Measurements from ENCODE around the gene IL19. TPM values are rescaled to one million over a fixed set of nuclear protein-coding genes. Genes with fewer than 3 reads are reported as not detected.

IL19 gene
- total RNA-seq, 1 donor = not detected

DNA sequence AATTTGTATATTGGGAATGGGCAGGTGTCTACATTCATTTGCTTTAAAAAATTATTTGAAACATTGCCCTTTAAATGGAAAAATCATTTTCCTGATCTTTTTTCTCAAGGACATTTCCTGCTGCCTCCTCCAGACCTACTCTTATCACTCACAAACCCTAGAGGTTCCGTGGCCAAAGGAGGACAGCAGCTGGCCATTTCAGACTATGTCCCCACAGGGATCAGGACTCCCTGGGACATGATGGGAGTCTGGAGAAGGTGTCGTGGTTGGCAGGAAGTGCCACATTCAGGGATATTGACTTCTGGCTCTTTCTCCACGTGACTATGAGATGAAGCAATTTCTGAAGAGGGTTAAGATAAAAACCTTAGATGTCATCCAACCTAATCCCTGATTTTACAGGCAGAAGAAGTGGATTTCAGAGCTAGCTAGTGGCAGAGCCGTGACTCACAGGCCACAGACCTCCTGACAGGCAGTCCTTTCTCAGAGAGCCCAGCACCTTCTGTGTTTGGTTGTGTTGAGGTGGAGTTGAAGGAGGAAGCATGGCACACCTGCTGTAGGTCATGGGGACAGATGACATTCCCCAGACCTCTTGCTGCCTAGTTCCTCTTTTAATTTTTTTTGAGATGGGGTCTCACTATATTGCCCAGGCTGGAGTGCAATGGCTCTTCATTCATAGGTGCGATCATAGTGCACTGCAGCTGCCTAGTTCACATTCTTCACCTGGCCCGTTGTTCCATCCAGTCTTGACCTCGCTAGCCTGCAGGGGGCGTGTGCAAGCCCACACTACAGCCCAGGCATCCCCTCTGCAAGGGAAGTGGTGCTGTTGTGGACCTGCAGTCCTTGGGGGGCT is 27.2 kb downstream of the IL19 start:
- DNase-seq (ENCODE audit: low read depth in 2 of 3, low spot score in 2 of 3) = peak in 2 of 3 donors; percentile 46 to 59

DNA sequence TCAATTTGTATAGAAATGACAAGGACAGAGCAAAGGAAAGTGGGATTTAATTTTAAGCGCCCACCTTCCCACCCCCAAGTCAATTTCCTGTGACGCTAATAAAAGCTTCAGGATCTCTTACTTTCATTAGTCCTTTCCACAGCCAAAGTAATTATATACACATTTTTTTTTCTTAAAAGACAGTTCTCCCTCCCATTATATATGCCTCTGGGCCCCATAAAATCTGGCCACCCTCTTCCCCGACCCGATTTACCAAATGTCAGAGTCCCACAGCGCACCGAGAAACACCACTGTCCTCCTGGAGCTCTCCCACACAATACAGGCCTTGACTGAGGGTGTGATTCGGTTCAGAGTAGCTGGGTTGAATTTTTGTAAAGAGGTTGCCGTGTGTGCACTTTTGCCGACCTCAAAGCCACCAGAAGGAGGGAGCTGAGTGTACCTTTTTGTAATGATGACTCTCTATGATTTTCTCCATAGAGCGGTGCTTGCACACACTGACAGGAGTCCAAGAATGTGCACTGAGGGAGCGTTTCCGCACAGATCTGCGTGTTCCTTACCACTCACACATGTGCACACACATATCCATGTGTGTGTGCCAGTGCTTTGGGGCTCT is 27.9 kb downstream of the IL19 start:
- DNase-seq (ENCODE audit: low read depth in 2 of 3, low spot score in 2 of 3) = no peak

DNA sequence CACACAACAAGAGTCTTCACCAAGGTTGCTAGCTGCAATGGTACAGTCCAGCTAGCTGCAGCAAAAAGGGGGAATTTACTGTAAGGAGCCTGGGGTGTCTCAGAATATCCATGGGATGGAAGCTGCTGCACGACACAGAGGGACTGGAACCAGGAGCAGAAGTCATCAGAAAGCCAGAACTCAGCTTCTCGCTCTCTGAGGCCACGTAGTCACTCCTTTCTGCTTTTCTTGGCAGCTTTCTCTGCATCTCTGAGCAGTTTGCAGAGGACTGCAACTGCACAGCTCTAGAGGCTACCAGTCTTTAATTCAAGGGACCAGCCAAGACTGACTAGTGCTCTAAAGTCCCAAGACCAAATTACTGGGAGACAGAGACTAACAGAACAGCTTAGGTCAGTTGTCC is 28.7 kb downstream of the IL19 start:
- no peak for DNase-seq (ENCODE audit: low read depth in 2 of 3, low spot score in 2 of 3)

DNA sequence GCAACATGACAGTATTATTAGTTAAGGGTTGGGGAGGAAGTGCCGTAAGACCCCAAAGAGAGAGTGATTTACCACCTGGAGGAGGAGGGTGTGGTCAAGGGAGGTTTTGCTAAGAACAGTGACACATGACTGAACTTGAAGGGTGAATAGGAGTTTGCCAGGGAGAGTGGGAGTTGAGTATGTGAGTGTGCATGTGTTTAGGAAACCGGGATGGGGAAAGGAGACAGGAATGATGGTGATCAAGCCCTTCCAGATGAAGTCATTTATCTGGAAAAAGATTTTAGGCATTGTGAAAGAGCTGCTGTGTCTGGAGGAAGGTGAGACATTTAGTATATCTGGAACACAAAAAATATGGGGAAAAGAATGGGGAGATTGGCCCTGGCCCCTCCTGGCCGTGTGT is 29.8 kb downstream of the IL19 start:
- DNase-seq (ENCODE audit: low read depth in 2 of 3, low spot score in 2 of 3) = no peak

DNA sequence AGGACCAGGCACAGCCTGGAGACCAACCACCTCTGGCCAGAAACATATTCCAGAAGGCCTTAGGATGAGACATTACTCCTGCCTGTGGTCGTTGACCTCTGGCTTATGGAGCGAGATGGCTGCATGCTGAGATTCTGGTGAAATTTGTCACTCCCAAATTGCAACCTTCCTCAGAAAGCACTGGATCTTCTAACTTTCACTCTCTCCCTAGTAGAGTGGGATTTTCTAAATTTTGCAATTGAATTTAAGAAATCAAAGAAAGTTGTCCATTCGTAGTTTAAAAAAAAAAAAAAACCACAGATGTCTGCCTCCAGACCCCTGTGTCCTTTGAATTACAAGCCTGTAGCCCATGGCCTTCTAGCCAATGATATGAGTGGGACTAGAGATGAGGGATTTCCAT is 30.3 kb downstream of the IL19 start:
- DNase-seq (ENCODE audit: low read depth in 2 of 3, low spot score in 2 of 3) = no peak

DNA sequence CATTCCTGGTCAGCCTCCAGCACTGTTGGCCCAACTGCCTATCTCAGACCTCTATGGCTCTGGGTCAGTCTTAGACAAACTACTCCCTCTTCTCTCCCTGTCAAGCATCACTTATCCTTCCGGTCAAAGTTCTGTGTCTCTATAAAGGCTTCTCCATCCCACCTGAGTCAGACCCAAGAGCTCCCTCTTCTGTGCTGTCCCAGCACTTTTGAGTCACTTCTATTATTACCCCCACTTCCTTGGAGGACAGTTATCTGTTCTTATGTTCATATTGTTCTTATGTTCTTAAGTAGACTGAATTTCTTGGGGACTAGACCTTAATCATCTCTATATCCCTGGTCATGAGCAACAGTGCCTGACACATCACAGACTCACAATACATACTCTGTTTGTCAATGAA is 30.9 kb downstream of the IL19 start:
- peak in 1 of 3 donors; percentile 27 for DNase-seq (ENCODE audit: low read depth in 2 of 3, low spot score in 2 of 3)

DNA sequence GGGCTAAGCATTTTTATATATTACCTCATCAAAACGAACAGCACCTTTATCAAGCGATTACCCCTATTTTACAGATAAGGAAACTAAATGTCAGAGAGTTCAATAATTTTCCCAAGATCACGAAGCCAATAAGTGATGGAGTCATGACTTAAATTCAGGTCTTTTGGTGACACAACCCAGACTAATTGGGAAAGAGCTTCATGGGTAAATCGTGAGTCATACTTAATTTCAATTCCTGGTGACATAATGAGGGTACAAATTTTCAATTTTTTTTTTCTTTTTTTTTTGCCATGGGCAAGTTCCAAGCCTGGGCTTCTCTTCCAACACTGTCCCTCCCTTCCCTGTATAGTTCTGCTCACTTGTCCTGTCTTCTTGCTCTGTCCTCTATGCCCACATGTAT is 31.8 kb downstream of the IL19 start:
- no peak for DNase-seq (ENCODE audit: low read depth in 2 of 3, low spot score in 2 of 3)

DNA sequence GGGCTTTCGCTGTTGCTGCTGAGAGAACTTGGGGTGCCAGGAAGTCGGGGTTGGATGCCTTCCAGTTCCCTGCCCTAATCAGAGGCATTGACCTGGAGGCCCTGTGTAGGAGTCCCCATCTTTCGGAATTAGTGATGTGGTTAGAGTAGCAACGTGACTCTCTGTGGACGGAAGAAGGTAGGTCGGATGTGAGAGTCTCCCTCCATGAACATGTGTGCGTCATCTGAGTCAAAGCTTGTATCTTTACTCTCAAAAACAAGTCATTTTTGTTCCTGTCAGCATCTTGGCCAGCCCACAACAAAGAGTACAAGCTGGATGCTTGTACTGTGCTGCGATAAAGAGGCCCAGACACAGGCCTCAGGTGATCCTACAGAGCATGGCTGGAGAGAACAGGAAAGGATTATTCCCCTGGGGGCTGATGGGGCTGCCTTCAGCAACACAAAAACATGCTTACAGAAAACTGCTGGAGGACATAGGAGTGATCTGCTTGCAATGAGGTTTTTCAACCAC is 32.7 kb downstream of the IL19 start:
- peak in 1 of 3 donors; percentile 75 for DNase-seq (ENCODE audit: low read depth in 2 of 3, low spot score in 2 of 3)

DNA sequence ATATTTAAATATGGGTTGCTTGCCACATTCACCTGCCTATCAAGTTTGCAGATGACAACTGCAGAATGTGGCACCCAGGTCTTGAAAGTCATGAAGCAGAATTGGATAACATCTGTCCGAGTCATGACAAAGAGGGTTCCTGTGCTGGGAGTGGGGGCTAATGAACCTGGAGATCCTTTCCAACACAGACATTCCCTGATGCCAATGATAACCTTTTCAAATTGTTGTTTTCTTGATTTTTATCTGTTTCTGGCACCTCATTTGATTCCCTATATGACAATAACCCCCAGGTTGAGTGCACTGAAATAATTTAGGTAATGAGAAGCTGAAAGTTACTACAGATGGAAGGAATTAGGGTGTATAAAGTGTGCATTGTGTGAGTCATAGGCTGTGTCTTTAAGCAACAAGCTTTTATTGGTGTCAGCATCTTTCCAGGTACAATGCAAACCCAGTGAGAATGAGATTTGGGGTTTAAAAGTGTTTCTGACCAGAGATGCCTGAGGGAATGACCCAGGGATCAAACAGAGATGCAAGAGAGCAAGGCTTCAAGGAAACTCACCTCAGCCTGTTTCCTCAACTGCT is 33.7 kb downstream of the IL19 start:
- DNase-seq (ENCODE audit: low read depth in 2 of 3, low spot score in 2 of 3) = no peak

DNA sequence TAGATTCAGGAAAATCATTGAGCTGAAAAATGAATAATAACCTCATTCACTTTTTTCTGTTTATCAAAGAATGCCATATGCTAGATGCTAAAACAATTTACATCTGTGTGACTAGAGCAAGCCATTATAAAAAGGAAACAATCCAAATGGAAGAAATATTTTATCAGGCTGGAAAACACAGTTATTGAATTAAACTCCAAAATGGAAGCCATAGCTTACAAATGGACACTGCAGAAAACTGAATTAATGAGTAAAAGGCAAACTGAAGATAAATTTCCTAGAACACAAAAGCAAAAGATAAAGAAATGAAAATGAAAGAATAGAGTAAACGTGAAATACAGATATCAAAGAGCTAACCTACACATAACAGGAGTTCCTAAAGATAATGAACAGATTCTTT is 34.8 kb downstream of the IL19 start:
- no peak for DNase-seq (ENCODE audit: low read depth in 2 of 3, low spot score in 2 of 3)

DNA sequence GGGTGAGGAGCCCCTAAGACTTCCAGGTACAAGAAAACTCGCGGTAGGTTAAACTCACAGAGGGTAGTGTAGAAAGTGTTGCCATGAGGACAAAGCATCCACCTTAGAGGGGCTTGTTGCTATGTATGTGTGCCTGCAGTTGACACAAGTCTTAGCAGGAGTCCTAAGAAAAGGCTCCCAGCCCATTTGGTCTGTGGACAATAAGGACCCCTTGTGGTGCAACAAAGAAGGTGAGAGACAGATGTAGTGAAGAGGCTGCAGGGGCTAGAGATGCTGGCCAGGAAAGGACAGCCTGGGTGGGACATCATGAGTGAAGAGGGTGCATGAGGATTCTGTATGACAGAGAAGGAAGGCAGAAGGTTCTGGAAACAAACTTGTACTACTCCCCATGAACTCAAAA is 38.0 kb downstream of the IL19 start:
- peak in 2 of 3 donors; percentile 65 to 83 for DNase-seq (ENCODE audit: low read depth in 2 of 3, low spot score in 2 of 3)

DNA sequence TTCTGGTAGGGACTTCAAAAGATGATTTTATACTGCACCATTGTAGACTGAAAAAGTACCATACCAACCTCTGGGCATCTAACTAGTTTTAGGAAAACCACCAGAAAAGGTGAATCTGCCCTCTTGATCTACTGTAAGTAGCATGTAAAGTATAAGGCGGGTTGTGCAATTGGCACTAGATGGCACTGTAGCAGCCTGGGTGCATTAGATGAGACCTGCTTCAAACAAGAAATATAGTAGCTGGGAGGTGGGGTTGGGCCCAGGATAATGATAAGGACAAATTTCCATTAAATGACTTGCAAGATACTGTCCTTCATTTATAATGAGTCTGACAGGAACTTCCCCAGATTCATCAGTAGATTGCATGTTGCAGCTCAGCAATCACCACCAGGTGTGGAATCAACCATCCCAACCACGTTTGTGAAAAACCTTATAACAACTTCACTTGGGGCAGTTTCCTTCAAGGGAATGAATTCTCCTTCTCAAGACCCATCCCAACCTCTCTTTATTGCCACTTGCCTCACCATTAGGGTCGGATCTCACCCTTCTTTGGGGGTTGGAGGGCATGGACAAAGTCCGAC is 39.0 kb downstream of the IL19 start:
- peak in 1 of 3 donors; percentile 64 for DNase-seq (ENCODE audit: low read depth in 2 of 3, low spot score in 2 of 3)

DNA sequence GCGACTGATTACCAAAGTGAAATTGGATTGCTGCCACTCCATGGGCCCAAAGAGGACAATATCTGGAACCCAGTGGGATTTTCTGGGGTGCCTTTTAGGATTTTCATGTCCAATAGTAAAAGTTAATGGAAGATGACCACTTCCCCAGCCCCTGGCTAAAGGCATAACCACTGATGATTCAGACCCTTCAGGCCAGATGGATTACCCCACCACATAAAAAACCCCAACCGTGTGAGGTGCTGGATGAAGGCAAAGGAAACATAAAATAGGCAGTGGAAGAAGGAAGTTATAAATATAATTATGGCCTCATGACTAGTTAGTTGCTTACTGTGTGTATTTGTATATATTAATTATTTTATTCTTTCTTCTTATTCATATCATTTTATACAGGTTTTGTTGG is 41.9 kb downstream of the IL19 start:
- DNase-seq (ENCODE audit: low read depth in 2 of 3, low spot score in 2 of 3) = no peak

DNA sequence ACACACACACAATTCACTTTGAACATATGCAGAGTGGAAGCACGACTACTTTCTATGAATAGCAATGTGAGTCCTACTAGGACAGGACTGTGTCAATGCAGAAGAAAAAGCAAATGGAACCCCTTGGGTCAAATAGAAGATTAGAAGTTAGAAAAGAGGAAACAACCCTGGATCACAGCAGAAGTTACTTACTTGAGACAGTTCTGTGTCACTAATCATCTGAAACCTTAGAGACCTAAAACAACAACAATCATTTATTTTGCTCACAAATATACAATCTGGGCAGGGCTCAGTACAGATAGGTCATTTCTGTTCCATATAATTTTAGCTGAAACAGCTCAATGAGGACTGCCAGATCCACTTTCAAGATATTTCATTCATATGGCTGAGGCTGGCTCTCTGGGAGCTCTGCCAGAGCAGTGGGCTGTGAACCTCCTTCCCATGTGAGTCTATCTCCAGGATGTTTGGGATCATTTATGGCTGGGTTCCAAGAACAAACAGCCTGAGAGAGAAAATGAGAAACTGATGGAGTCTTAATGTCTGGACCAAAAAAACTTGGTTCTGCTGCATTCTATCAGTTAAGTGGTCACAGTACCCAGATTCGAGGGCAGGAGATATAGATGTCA is 44.3 kb downstream of the IL19 start:
- peak in 1 of 3 donors; percentile 19 for DNase-seq (ENCODE audit: low read depth in 2 of 3, low spot score in 2 of 3)

DNA sequence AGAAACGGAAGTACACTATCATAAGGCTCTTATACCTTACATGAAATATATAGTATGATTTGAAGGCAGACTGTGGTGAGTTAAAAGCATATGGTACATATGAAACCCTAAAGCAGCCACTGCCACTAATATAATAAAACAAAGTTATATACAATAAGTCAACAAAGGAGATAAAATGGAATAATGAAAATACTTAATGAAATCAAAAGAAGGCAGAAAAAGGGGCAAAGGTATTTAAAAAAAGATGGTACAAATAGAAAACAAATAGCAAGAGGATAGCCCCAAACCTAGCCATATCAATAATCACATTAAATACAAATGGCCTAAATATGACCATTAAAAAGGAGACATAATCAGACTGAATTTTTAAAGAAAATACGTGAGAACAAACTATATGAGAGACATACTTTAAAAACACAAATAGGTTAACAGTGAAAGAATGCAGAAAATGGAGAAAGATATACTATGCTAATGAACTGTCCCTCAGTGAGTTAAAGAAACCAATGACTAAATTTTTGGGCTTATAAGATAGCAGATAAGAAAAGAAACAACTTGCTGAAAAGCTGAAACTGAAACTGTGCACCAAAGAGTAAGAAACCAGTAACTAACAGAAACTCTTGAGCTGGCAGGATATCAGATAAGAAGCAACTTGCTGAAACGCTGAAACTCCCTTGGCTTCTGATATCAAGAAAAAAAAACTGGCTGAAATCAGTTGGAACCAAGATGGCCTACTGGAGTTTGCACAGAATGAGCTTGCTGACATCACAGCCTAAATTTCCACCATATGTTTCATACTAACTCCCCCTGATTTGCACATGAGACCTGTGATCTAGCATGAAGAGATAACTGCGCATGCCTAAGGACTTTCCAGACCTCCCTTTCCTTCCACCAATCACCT is 46.1 kb downstream of the IL19 start:
- peak in 2 of 3 donors; percentile 27 to 63 for DNase-seq (ENCODE audit: low read depth in 2 of 3, low spot score in 2 of 3)

DNA sequence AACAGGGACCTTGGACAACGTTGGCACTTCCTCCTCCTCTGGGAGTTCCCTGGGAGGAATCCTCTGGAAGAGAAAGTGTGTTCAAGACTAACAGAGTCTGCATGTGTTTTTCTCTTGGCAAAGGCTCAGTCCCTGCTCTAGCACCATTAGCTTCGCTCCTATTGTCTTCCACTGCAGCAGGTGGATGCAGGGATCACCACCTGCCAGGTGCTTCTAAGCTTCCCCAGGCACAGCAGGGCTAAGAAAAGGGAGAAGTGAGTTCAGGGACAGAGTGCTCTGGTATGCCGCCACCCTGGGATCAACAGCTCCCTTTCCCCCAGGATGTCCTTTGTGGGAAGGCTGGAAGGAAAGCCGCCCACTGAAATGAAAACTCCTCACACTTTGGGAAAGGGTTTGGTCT is 50.9 kb downstream of the IL19 start:
- DNase-seq (ENCODE audit: low read depth in 2 of 3, low spot score in 2 of 3) = no peak

DNA sequence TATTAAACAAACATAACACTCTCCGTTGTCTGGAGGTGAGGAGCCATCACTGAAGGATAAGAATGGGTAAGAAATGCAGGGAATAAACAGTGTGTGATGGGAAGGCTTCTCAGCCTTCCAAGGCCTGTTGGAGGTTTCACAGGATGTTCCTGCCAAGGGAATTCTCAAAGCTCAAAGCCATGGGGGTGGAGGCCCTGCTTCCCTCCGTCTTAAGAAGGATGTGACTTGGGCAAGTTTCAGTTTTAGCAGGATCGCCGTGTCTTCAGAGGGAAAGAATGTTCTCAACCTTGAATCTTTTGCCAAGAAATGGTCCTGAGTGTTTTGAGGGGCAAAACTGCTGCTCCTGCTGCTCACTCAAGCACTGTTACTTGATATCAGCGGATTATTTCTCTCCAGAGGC is 53.2 kb downstream of the IL19 start:
- DNase-seq (ENCODE audit: low read depth in 2 of 3, low spot score in 2 of 3) = no peak

DNA sequence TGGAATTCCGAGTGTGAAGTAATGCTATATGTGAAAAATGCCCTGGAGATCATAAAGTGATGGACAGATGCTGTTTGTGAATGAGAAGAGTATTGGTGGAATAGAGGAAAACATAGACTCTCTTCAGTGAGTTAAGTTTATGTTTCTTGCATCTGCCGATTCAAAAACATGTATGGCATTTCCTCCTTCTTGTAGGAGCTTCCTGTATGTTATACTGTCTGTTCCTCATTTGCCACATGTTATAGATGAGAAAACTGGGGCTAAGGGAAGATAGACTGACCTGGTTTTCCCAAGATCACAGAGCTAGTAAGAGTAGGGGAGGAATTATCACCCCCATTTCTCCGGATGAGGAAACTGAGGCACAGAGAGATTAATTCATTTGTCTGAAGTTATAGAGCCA is 53.8 kb downstream of the IL19 start:
- peak in 1 of 3 donors; percentile 42 for DNase-seq (ENCODE audit: low read depth in 2 of 3, low spot score in 2 of 3)

DNA sequence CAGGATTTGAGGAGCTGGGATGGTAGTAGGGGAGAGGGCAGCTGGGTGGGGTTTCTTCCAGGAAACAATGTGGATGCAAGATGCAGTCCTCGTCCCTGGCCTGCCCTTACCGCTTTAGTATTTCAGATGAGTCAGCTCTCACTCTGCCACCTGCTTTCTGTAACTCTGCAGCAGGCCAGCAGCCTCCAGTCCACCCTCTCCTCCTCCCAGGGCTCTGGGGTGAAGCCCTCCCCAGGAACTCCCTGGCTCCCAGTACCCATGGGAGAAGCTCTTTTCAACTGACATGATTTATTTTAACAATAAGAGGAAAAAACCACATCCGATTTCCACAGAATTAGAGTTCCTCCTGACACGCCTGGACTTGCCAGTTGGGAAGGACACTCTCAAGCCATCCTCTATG is 55.8 kb downstream of the IL19 start:
- DNase-seq (ENCODE audit: low read depth in 2 of 3, low spot score in 2 of 3) = no peak

DNA sequence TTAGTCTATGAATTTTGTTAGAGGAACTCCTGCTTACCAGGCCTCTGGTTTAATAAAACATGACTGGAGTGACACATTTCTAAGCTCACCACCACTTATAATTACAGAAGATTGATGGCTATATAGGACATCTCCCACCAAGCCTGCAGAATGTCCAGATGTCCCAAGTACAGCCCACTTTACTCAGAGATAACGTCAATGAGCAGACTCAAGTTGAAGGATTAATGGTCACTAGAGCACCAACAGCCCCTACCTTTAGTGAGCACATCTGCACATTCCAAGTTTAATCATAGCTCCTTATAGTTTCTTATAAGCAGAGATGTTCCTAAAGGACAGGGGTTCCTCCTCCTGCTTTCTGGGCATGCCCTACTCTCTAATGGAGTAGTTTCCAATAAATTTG is 57.5 kb downstream of the IL19 start:
- DNase-seq (ENCODE audit: low read depth in 2 of 3, low spot score in 2 of 3) = no peak
